Trophoblast cell (in vitro differentiated cells and primary cell): ENCODE data around the gene BTBD8.

Source experiments
- DNase-seq, 2 donors: peaks; one replicate each; pipeline ENCODE4 v3.0.0-alpha.2; 2016
- H2AFZ ChIP-seq: 2 replicates; pipeline ENCODE4 v1.6.1; 2013; ENCODE audit warnings: low read length, moderate library complexity, mild to moderate bottlenecking; ENCODE audit not compliant: insufficient read depth, poor library complexity
- H2AK5ac ChIP-seq: 2 replicates; pipeline ENCODE4 v1.6.1; 2013; ENCODE audit warnings: mild to moderate bottlenecking, low read length
- H2BK120ac ChIP-seq: 2 replicates; pipeline ENCODE4 v1.6.1; 2013; ENCODE audit warnings: low read length, mild to moderate bottlenecking, moderate library complexity; ENCODE audit not compliant: insufficient read depth, poor library complexity
- H2BK12ac ChIP-seq: 2 replicates; pipeline ENCODE4 v1.6.1; 2013; ENCODE audit warnings: mild to moderate bottlenecking, low read length, moderate library complexity
- H2BK5ac ChIP-seq: 2 replicates; pipeline ENCODE4 v1.6.1; 2013; ENCODE audit warnings: low read length, low read depth, moderate library complexity, mild to moderate bottlenecking; ENCODE audit not compliant: poor library complexity
- H3K14ac ChIP-seq: 2 replicates; pipeline ENCODE4 v1.6.1; 2013; ENCODE audit warnings: mild to moderate bottlenecking, low read length
- H3K18ac ChIP-seq: 2 replicates; pipeline ENCODE4 v1.6.1; 2013; ENCODE audit warnings: mild to moderate bottlenecking, low read length
- H3K23ac ChIP-seq: 2 replicates; pipeline ENCODE4 v1.6.1; 2013; ENCODE audit warnings: low read length
- H3K27ac ChIP-seq: 2 replicates; pipeline ENCODE4 v1.5.1; 2013; ENCODE audit warnings: low read depth, mild to moderate bottlenecking, inconsistent platforms, low read length, moderate library complexity
- H3K27me3 ChIP-seq: 2 replicates; pipeline ENCODE4 v1.6.1; 2013; ENCODE audit warnings: inconsistent platforms, mild to moderate bottlenecking, low read length, moderate library complexity; ENCODE audit not compliant: insufficient read depth
- H3K36me3 ChIP-seq, 2 experiments: 1 replicate in 1 of 2; 2 replicates in 1 of 2; pipeline ENCODE4 v1.6.1; 2013; ENCODE audit warnings: low read length in 2 of 2, mild to moderate bottlenecking in 2 of 2, moderate library complexity in 1 of 2; ENCODE audit not compliant: insufficient read depth in 2 of 2, control insufficient read depth in 1 of 2
- H3K4ac ChIP-seq: 2 replicates; pipeline ENCODE4 v1.6.1; 2013; ENCODE audit warnings: low read depth, mild to moderate bottlenecking, low read length, moderate library complexity
- H3K4me1 ChIP-seq, 2 experiments: 1 replicate in 1 of 2; 2 replicates in 1 of 2; pipeline ENCODE4 v1.6.1; 2013; ENCODE audit warnings: low read length in 2 of 2, mild to moderate bottlenecking in 2 of 2, moderate library complexity in 1 of 2; ENCODE audit not compliant: insufficient read depth in 2 of 2, control insufficient read depth in 1 of 2
- H3K4me2 ChIP-seq: 2 replicates; pipeline ENCODE4 v1.6.1; 2013; ENCODE audit warnings: inconsistent platforms, mild to moderate bottlenecking, low read length, moderate library complexity
- H3K4me3 ChIP-seq: 2 replicates; pipeline ENCODE4 v1.5.1; 2013; ENCODE audit warnings: mild to moderate bottlenecking, low read depth, low read length, inconsistent platforms
- H3K79me1 ChIP-seq: one replicate; pipeline ENCODE4 v1.6.1; 2013; ENCODE audit warnings: low read length
- H3K79me2 ChIP-seq: 2 replicates; pipeline ENCODE4 v1.6.1; 2013; ENCODE audit warnings: low read length, mild to moderate bottlenecking; ENCODE audit not compliant: control insufficient read depth, insufficient read depth, poor library complexity
- H3K9ac ChIP-seq: 2 replicates; pipeline ENCODE4 v1.6.1; 2013; ENCODE audit warnings: mild to moderate bottlenecking, low read length
- H3K9me3 ChIP-seq: 2 replicates; pipeline ENCODE4 v1.6.1; 2013; ENCODE audit warnings: low read depth, mild to moderate bottlenecking, control low read depth, inconsistent platforms, low read length; ENCODE audit not compliant: insufficient read depth
- H4K12ac ChIP-seq: 2 replicates; pipeline ENCODE4 v1.6.1; 2013; ENCODE audit warnings: low read depth, mild to moderate bottlenecking, low read length, moderate library complexity
- H4K8ac ChIP-seq: 2 replicates; pipeline ENCODE4 v1.6.1; 2013; ENCODE audit warnings: low read depth, mild to moderate bottlenecking, low read length, moderate library complexity
- H4K91ac ChIP-seq: one replicate; pipeline ENCODE4 v1.6.1; 2013; ENCODE audit warnings: low read depth, mild to moderate bottlenecking, low read length, moderate library complexity
- WGBS: extraction: QIAGEN DNeasy Blood & Tissue Kit; methylation state at CpG from one replicate; pipeline ENCODE4 v1.1.7; 2013; ENCODE audit warnings: missing lambda C conversion rate; ENCODE audit not compliant: insufficient read length, insufficient coverage; ENCODE audit errors: extremely low coverage; 5-methylcytosine and 5-hydroxymethylcytosine counted together

BTBD8 gene

GRCh38 chr1:92081031-92081430 lies 886 bp downstream of the BTBD8 start:
- Histone ChIP-seq H2AK5ac (no peak overlapping the region), H3K27ac (no peak overlapping the region), H3K18ac (no peak overlapping the region), H2AFZ (no peak overlapping the region), H4K8ac (no peak overlapping the region), H3K9ac (no peak overlapping the region), H3K14ac (no peak overlapping the region), H3K4me3 (no peak overlapping the region), H2BK5ac (no peak overlapping the region), H3K23ac (no peak overlapping the region), H3K4ac (no peak overlapping the region), H3K79me1 (peaks cover 9% of the 10 kb centered on the region), H3K4me2 (peak overlapping the region; percentile 70), H2BK120ac (no peak overlapping the region), H3K27me3 (no peaks in the 10 kb centered on the region), H3K4me1 (no peaks in the 10 kb centered on the region), H2BK12ac (no peak overlapping the region), H3K36me3 (no peaks in the 10 kb centered on the region), H4K91ac (no peak overlapping the region), H3K9me3 (peaks cover 7% of the 10 kb centered on the region), H4K12ac (no peak overlapping the region), H3K79me2 (peaks cover 4% of the 10 kb centered on the region)
- WGBS: no CpG with 5 or more reads among the region's 4 CpGs
- no peak for DNase-seq

DNA sequence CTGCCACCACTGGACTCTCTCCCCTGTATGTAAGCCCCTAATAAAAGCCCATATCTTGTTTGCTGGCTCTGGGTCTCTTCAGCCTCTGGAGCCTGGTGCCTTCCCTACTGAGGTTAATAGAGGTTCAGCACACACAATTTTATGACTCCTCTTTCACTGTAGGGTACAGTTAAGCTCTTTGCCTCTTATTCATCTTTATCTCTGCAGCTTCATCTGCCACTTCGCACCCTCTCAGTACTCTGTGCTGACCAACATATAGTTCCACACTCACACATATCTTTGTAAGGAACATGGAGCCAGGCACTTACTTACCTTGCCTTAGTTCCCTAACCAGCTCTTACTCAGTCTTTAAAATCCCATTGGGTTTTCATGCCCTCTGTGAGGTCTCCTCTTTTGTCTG lies 4.5 kb downstream of the BTBD8 start:
- Histone ChIP-seq H3K4me1 (no peaks in the 10 kb centered on the region), H4K8ac (no peak overlapping the region), H2BK5ac (no peak overlapping the region), H3K4me3 (no peak overlapping the region), H3K18ac (no peak overlapping the region), H3K36me3 (no peaks in the 10 kb centered on the region), H3K27ac (no peak overlapping the region), H3K9me3 (peaks cover 10% of the 10 kb centered on the region), H3K14ac (no peak overlapping the region), H3K27me3 (no peaks in the 10 kb centered on the region), H4K12ac (no peak overlapping the region), H2BK120ac (no peak overlapping the region), H3K4me2 (no peak overlapping the region), H3K9ac (no peak overlapping the region), H3K79me1 (peaks cover 9% of the 10 kb centered on the region), H3K79me2 (peaks cover 4% of the 10 kb centered on the region), H2AFZ (no peak overlapping the region), H3K4ac (no peak overlapping the region), H3K23ac (no peak overlapping the region), H2AK5ac (no peak overlapping the region), H4K91ac (no peak overlapping the region), H2BK12ac (no peak overlapping the region)
- no CpG with 5 or more reads among the region's 1 CpG for WGBS
- no peak for DNase-seq

GRCh38 chr1:92085727-92086126 lies 5.6 kb downstream of the BTBD8 start:
- WGBS: no CpG with 5 or more reads among the region's 4 CpGs
- Histone ChIP-seq H3K4me3 (no peak overlapping the region), H3K18ac (no peak overlapping the region), H2BK120ac (no peak overlapping the region), H2AK5ac (no peak overlapping the region), H2AFZ (no peak overlapping the region), H3K79me1 (peaks cover under 1% of the 10 kb centered on the region), H3K79me2 (peaks cover under 1% of the 10 kb centered on the region), H2BK5ac (no peak overlapping the region), H3K4me2 (no peak overlapping the region), H3K27ac (no peak overlapping the region), H3K9me3 (peaks cover 10% of the 10 kb centered on the region), H3K14ac (no peak overlapping the region), H3K23ac (no peak overlapping the region), H3K27me3 (no peaks in the 10 kb centered on the region), H3K4me1 (no peaks in the 10 kb centered on the region), H3K36me3 (no peaks in the 10 kb centered on the region), H3K9ac (no peak overlapping the region), H4K12ac (no peak overlapping the region), H3K4ac (no peak overlapping the region), H4K8ac (no peak overlapping the region), H4K91ac (no peak overlapping the region), H2BK12ac (no peak overlapping the region)
- DNase-seq: no peak

- Histone ChIP-seq H3K4me3 (no peak overlapping the region), H2AFZ (no peak overlapping the region), H3K4ac (no peak overlapping the region), H3K4me2 (no peak overlapping the region), H3K4me1 (no peaks in the 10 kb centered on the region), H4K8ac (no peak overlapping the region), H3K14ac (no peak overlapping the region), H3K18ac (no peak overlapping the region), H3K79me2 (no peaks in the 10 kb centered on the region), H3K9me3 (peaks cover 10% of the 10 kb centered on the region), H2BK120ac (no peak overlapping the region), H4K91ac (no peak overlapping the region), H3K27ac (no peak overlapping the region), H4K12ac (no peak overlapping the region), H3K27me3 (no peaks in the 10 kb centered on the region), H3K79me1 (no peaks in the 10 kb centered on the region), H2BK5ac (no peak overlapping the region), H2BK12ac (no peak overlapping the region), H3K36me3 (no peaks in the 10 kb centered on the region), H2AK5ac (no peak overlapping the region), H3K9ac (no peak overlapping the region), H3K23ac (no peak overlapping the region)
- no peak for DNase-seq
- WGBS: no CpG with 5 or more reads among the region's 1 CpG
Observed at GRCh38 chr1:92087542-92087941, 7.4 kb downstream of the BTBD8 start.
